ENCODE measurements around the gene UBE2O. TPM values are rescaled to one million over a fixed set of nuclear protein-coding genes. Genes with fewer than 3 reads are reported as not detected.

Gene UBE2O
- total RNA-seq, 1 donor from 2014 or later = 25.8 TPM

DNA sequence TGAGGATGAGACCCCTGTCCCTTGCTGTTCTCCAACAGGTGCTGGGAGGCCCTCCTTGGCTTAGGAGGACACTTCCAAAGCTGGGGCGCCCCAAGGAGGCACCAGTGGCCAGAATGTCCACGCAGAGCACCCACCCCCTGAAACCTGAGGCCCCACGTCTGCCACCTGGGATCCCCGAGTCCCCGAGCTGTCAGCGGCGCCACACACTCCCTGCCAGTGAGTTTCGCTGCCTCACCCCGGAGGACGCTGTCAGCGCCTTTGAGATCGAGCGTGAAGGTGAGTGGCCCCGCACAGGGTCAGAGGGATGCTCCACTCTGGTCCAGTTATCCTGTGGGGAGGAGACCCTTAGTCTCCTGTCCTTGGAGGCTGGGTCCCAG lies 15.7 kb upstream of the UBE2O start:
- H3K27me3 ChIP-seq (ENCODE audit: insufficient read depth, low read length) = no peaks in the 10 kb centered on the region
- DNase-seq (ENCODE audit: low read depth) = no peak
- H3K9me3 ChIP-seq (ENCODE audit: insufficient read depth, low read depth, low read length) = no peaks in the 10 kb centered on the region
- H3K36me3 ChIP-seq (ENCODE audit: insufficient read depth, low read length) = no peaks in the 10 kb centered on the region
- no peak overlapping the region for H3K4me2 ChIP-seq (ENCODE audit: low read length)
- no peaks in the 10 kb centered on the region for H3K79me2 ChIP-seq (ENCODE audit: insufficient read depth, low read length)
- Mint-ChIP-seq H3K4me3 (ENCODE audit: unreplicated experiment) (no peak overlapping the region), H3K27me3 (ENCODE audit: low read depth, unreplicated experiment) (peaks cover 3% of the 10 kb centered on the region), H3K9me3 (ENCODE audit: unreplicated experiment) (no peaks in the 10 kb centered on the region), H3K4me1 (ENCODE audit: low read depth, unreplicated experiment) (no peaks in the 10 kb centered on the region), H3K36me3 (ENCODE audit: low read depth, unreplicated experiment) (peaks cover 12% of the 10 kb centered on the region), H3K27ac (ENCODE audit: unreplicated experiment) (no peak overlapping the region)
- H3K9ac ChIP-seq (ENCODE audit: low read length) = no peak overlapping the region
- H3K27ac ChIP-seq (ENCODE audit: low read depth, low read length) = no peak overlapping the region
- TF ChIP-seq, protein P1, sequence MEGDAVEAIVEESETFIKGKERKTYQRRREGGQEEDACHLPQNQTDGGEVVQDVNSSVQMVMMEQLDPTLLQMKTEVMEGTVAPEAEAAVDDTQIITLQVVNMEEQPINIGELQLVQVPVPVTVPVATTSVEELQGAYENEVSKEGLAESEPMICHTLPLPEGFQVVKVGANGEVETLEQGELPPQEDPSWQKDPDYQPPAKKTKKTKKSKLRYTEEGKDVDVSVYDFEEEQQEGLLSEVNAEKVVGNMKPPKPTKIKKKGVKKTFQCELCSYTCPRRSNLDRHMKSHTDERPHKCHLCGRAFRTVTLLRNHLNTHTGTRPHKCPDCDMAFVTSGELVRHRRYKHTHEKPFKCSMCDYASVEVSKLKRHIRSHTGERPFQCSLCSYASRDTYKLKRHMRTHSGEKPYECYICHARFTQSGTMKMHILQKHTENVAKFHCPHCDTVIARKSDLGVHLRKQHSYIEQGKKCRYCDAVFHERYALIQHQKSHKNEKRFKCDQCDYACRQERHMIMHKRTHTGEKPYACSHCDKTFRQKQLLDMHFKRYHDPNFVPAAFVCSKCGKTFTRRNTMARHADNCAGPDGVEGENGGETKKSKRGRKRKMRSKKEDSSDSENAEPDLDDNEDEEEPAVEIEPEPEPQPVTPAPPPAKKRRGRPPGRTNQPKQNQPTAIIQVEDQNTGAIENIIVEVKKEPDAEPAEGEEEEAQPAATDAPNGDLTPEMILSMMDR (IDR thresholded peaks at IDR 0.05; ENCODE audit: insufficient read depth, low read depth, low read length) = no peak
- no peak for TF ChIP-seq EZH2 (IDR thresholded peaks at IDR 0.05; ENCODE audit: insufficient read depth, low read length)
- FAIRE-seq = no peak
- H3K4me1 ChIP-seq (ENCODE audit: insufficient read depth, low read length) = no peaks in the 10 kb centered on the region
- H3K4me3 ChIP-seq (ENCODE audit: insufficient read depth, low read depth, low read length) = no peak overlapping the region
- no peaks in the 10 kb centered on the region for H4K20me1 ChIP-seq (ENCODE audit: insufficient read depth, low read length)
- H2AFZ ChIP-seq (ENCODE audit: low read depth, low read length) = no peak overlapping the region

DNA sequence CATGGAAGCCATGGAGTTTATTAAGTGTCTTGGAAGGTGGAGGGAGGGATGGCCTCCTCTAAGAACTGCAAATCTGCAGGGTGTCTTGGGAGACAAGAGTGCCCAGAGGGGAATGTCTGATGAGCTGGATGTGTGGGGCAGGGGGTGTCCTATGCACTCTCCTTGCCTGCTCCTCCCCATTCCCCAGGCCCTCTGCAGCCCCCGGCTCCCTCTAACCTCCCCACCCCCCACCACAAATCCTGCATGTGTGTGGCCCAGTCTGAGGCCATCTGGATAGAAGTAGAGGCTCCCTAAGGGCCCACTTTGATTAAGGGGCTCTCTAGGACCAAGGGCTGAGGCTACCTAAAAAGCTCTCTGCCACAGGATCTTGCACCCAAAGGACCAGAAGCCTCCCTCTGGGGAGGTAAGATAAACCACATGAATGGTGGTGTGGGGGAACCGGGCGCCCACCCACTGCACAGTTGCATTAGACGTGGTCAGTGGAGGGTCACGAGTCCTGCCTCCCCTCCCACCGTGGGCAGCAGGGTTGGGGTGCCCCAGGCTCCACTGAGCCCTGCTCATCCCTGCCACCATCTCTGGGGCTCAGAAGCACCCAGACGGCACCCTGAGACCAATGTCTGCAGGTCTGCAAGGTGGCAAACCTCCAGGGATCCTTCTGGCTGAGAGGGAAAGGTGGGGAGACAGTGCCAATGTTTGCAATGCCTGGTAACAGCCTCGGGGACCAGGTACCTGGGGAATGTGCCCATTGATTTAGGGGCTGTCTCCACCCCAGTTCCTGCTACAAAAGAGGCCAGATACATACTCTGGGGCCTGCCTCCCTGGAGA lies 15.1 kb upstream of the UBE2O start:
- TF ChIP-seq EZH2 (IDR thresholded peaks at IDR 0.05; ENCODE audit: insufficient read depth, low read length) = no peak
- TF ChIP-seq, protein P1 (IDR thresholded peaks at IDR 0.05; ENCODE audit: insufficient read depth, low read depth, low read length) = no peak
- Mint-ChIP-seq H3K4me1 (ENCODE audit: low read depth, unreplicated experiment) (no peaks in the 10 kb centered on the region), H3K27ac (ENCODE audit: unreplicated experiment) (no peak overlapping the region), H3K27me3 (ENCODE audit: low read depth, unreplicated experiment) (peaks cover 7% of the 10 kb centered on the region), H3K36me3 (ENCODE audit: low read depth, unreplicated experiment) (peaks cover 10% of the 10 kb centered on the region), H3K4me3 (ENCODE audit: unreplicated experiment) (no peak overlapping the region), H3K9me3 (ENCODE audit: unreplicated experiment) (no peaks in the 10 kb centered on the region)
- Histone ChIP-seq H3K4me3 (ENCODE audit: insufficient read depth, low read depth, low read length) (no peak overlapping the region), H4K20me1 (ENCODE audit: insufficient read depth, low read length) (no peaks in the 10 kb centered on the region), H3K9me3 (ENCODE audit: insufficient read depth, low read depth, low read length) (no peaks in the 10 kb centered on the region), H3K4me1 (ENCODE audit: insufficient read depth, low read length) (no peaks in the 10 kb centered on the region), H3K36me3 (ENCODE audit: insufficient read depth, low read length) (no peaks in the 10 kb centered on the region), H3K4me2 (ENCODE audit: low read length) (no peak overlapping the region), H3K27ac (ENCODE audit: low read depth, low read length) (no peak overlapping the region), H2AFZ (ENCODE audit: low read depth, low read length) (no peak overlapping the region), H3K79me2 (ENCODE audit: insufficient read depth, low read length) (no peaks in the 10 kb centered on the region), H3K27me3 (ENCODE audit: insufficient read depth, low read length) (no peaks in the 10 kb centered on the region), H3K9ac (ENCODE audit: low read length) (no peak overlapping the region)
- DNase-seq (ENCODE audit: low read depth) = no peak
- no peak for FAIRE-seq

DNA sequence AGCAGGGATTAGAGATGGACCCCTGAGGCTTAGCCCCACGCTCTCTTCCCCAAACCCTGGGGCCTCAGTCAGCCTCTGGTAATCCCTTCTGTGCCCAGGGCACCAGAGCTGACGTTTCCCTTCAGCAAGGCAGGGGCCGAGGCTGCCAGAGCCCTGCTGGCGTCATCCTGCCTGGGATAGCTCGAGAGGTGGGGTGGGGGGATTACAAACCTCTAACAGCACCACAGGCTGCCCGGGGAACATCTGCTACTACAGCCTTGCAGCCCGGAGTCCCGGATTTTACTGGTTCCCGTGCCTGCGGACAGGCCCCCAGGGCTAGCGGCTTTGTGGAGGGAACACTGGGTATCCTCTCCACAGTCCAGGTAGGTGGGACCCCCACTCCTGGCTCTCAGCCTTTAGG lies 14.4 kb upstream of the UBE2O start, which contains the start of gene AANAT:
Gene AANAT (plus strand): TSS at position 238 of the 400 bp plus-strand sequence. CDS start 1,144 bp downstream, outside the sequence.
- Histone ChIP-seq H2AFZ (ENCODE audit: low read depth, low read length) (no peak within 1 kb of the TSS), H4K20me1 (ENCODE audit: insufficient read depth, low read length) (no peaks in the 10 kb centered on the region), H3K36me3 (ENCODE audit: insufficient read depth, low read length) (no peaks in the 10 kb centered on the region), H3K9ac (ENCODE audit: low read length) (no peak within 1 kb of the TSS), H3K27ac (ENCODE audit: low read depth, low read length) (no peak within 1 kb of the TSS), H3K9me3 (ENCODE audit: insufficient read depth, low read depth, low read length) (no peaks in the 10 kb centered on the region), H3K4me3 (ENCODE audit: insufficient read depth, low read depth, low read length) (no peak within 1 kb of the TSS), H3K79me2 (ENCODE audit: insufficient read depth, low read length) (no peaks in the 10 kb centered on the region), H3K27me3 (ENCODE audit: insufficient read depth, low read length) (no peaks in the 10 kb centered on the region), H3K4me1 (ENCODE audit: insufficient read depth, low read length) (no peaks in the 10 kb centered on the region), H3K4me2 (ENCODE audit: low read length) (no peak within 1 kb of the TSS)
- Mint-ChIP-seq H3K27ac (ENCODE audit: unreplicated experiment) (no peak within 1 kb of the TSS), H3K4me1 (ENCODE audit: low read depth, unreplicated experiment) (no peaks in the 10 kb centered on the region), H3K27me3 (ENCODE audit: low read depth, unreplicated experiment) (peaks cover 10% of the 10 kb centered on the region), H3K4me3 (ENCODE audit: unreplicated experiment) (no peak within 1 kb of the TSS), H3K9me3 (ENCODE audit: unreplicated experiment) (no peaks in the 10 kb centered on the region), H3K36me3 (ENCODE audit: low read depth, unreplicated experiment) (peaks cover 10% of the 10 kb centered on the region)
- FAIRE-seq = no peak
- no peak for DNase-seq (ENCODE audit: low read depth)
- no peak for TF ChIP-seq EZH2 (IDR thresholded peaks at IDR 0.05; ENCODE audit: insufficient read depth, low read length)
- TF ChIP-seq, protein P1 (IDR thresholded peaks at IDR 0.05; ENCODE audit: insufficient read depth, low read depth, low read length) = no peak
